Endothelial cell of umbilical vein (primary cell): ENCODE data around the gene GRAMD1B. TPM values are rescaled to one million over a fixed set of nuclear protein-coding genes. Genes with fewer than 3 reads are reported as not detected.

Experiments used
- BruUV-seq: library from RNA; stranded (reverse); fragments of 400-500 nt; replicated peaks from 2 replicates; lab custom pipeline; 2021; lab: Mats Ljungman, UMichigan
- CTCF ChIA-PET: fragments of 300-600, 350-600 bp; sonication (Branson Sonifier 250); formaldehyde crosslinking; loops from one replicate; lab custom pipeline; 2021; ENCODE audit warnings: antibody characterized with exemption, inconsistent platforms; lab: Charles Lee
- POLR2A ChIA-PET: fragments of 300-600, 350-600 bp; sonication (Branson Sonifier 250); formaldehyde crosslinking; loops from one replicate; lab custom pipeline; 2021; ENCODE audit warnings: antibody characterized with exemption, inconsistent platforms; lab: Charles Lee
- DNase-seq: peaks from one replicate; pipeline ENCODE4 v3.0.0-alpha.2; 2011; ENCODE audit warnings: low read depth, low spot score
- FAIRE-seq: peaks from 2 replicates; lab custom pipeline; 2011; peaks lifted over from hg19 to GRCh38; lab: Jason Lieb, UNC
- H2AFZ ChIP-seq: 2 replicates; pipeline ENCODE4 v1.6.0; 2012; ENCODE audit warnings: low read depth, low read length, control low read depth, inconsistent platforms
- H3K27ac ChIP-seq: 2 replicates; pipeline ENCODE4 v1.5.1; 2011; ENCODE audit warnings: low read depth, mild to moderate bottlenecking, control low read depth, low read length, moderate library complexity; ENCODE audit not compliant: insufficient read depth
- H3K27me3 ChIP-seq, 2 experiments: 2 replicates each; pipeline versions ENCODE4 v1.6.0 to v1.6.1; 2011; ENCODE audit warnings: low read length in 2 of 2, mixed read lengths in 1 of 2; ENCODE audit not compliant: control insufficient read depth in 2 of 2, insufficient read depth in 2 of 2
- H3K36me3 ChIP-seq, 2 experiments: 2 replicates in 1 of 2; 3 replicates in 1 of 2; pipeline ENCODE4 v1.5.1; 2011; ENCODE audit warnings: low read length in 2 of 2, mild to moderate bottlenecking in 1 of 2, moderate library complexity in 1 of 2; ENCODE audit not compliant: control insufficient read depth in 2 of 2, insufficient read depth in 2 of 2; ENCODE audit errors: extremely low read depth in 1 of 2
- H3K4me1 ChIP-seq: 3 replicates; pipeline ENCODE4 v1.5.1; 2011; ENCODE audit warnings: mild to moderate bottlenecking, low read length; ENCODE audit not compliant: control insufficient read depth, insufficient read depth; ENCODE audit errors: extremely low read depth
- H3K4me2 ChIP-seq: 2 replicates; pipeline ENCODE4 v1.6.1; 2011; ENCODE audit warnings: low read length, control low read depth, mixed read lengths; ENCODE audit not compliant: insufficient read depth
- H3K4me3 ChIP-seq, 3 experiments: fragments of 200-600 bp in 1 of 3; sonication (generic), shearing (Covaris generic) in 1 of 3; replicated peaks in 1 of 3; 2 replicates each; pipeline ENCODE4 v1.5.1; 2011 to 2016; ENCODE audit warnings: control low read depth in 3 of 3, low read length in 3 of 3, mild to moderate bottlenecking in 2 of 3, inconsistent platforms in 1 of 3, low read depth in 1 of 3, moderate library complexity in 1 of 3; ENCODE audit not compliant: insufficient read depth in 1 of 3
- H3K79me2 ChIP-seq: 2 replicates; pipeline ENCODE4 v1.6.0; 2012; ENCODE audit warnings: low read length, inconsistent platforms; ENCODE audit not compliant: control insufficient read depth, insufficient read depth
- H3K9ac ChIP-seq: replicated peaks from 2 replicates; pipeline ENCODE3; 2011; ENCODE audit warnings: low read length, control low read depth; ENCODE audit not compliant: insufficient read depth; ENCODE audit errors: extremely low read depth
- H3K9me1 ChIP-seq: replicated peaks from 3 replicates; pipeline ENCODE4 v1.6.0; 2011; ENCODE audit warnings: mild to moderate bottlenecking, low read length; ENCODE audit not compliant: control insufficient read depth, insufficient read depth; ENCODE audit errors: extremely low read depth
- H3K9me3 ChIP-seq: replicated peaks from 2 replicates; pipeline ENCODE4 v1.5.1; 2012; ENCODE audit warnings: low read length, inconsistent platforms; ENCODE audit not compliant: control insufficient read depth, insufficient read depth
- H4K20me1 ChIP-seq: replicated peaks from 2 replicates; pipeline ENCODE3; 2011; ENCODE audit warnings: mild to moderate bottlenecking, low read length; ENCODE audit not compliant: control insufficient read depth, insufficient read depth; ENCODE audit errors: extremely low read depth
- GATA2 ChIP-seq: IDR thresholded peaks from 2 replicates; pipeline ENCODE4 v1.7.0; 2011; ENCODE audit warnings: low read depth, mild to moderate bottlenecking, moderate library complexity, mixed read lengths, low read length; ENCODE audit not compliant: insufficient read length, insufficient read depth
- MYC ChIP-seq: IDR thresholded peaks from one replicate; pipeline ENCODE4 v1.6.1; 2011; ENCODE audit warnings: mild to moderate bottlenecking, low read depth, low read length
- POLR2A ChIP-seq: IDR thresholded peaks from 2 replicates; pipeline ENCODE4 v1.6.1; 2012; ENCODE audit warnings: low read depth, mild to moderate bottlenecking, control low read depth, low read length
- POLR2AphosphoS5 ChIP-seq: IDR thresholded peaks from 2 replicates; pipeline ENCODE4 v1.6.1; 2012; ENCODE audit warnings: low read depth, mild to moderate bottlenecking, control low read depth, low read length, moderate library complexity; ENCODE audit not compliant: insufficient read depth
- dilution Hi-C: fragments of 300-500 bp; cut with MboI; formaldehyde crosslinking; loops from one replicate; pipeline ENCODE4 v1.15.0; 2019; ENCODE audit warnings: low sequenced_read_pairs; ENCODE audit not compliant: extremely low pct_ligation_motif_present
- intact Hi-C: fragments of 100-400 bp; cut with micrococcal nuclease; formaldehyde crosslinking; loops from one replicate; pipeline ENCODE4 v1.10.0; 2022
- polyA plus RNA-seq, 4 experiments: library from polyadenylated mRNA; depleted of rRNA in 3 of 4; stranded (reverse) in 3 of 4; unstranded in 1 of 4; fragments of >200 nt; gene quantifications; 2 replicates each; pipeline versions ENCODE4 v1.2.1 to v1.2.3, GENCODE V29; 2011 to 2012; ENCODE audit warnings: missing spikeins in 1 of 4
- total RNA-seq: library from RNA; stranded (reverse); gene quantifications from 2 replicates; pipeline ENCODE4 v1.2.3, GENCODE V29; 2021

The GRAMD1B gene
- total and polyA plus RNA-seq, 2 donors (not counting 3 experiments of a cell fraction or from before 2014, with no cell fraction given): 5.1 to 11.1 TPM

DNA sequence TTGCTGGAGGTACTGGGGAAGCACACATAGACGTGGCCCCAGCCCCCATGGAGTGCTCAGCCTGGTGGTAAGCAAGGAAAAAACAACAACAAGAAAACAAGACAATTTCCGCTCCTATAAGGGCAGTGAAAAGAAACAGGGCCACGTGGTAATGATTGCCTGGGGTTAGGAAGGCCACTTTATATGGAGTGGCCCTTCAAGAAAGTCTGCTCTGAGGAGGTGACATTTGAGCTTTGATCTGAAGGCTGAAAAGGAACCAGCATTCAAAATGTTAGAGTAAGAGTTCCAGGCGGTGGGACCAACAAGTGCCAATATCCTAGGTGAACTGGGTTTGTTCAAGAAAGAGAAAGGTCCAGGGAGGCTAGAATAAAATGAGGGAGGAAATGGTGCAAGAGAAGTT, 136.8 kb downstream of the GRAMD1B start:
- no peak overlapping the region for H3K27ac ChIP-seq
- H3K79me2 ChIP-seq: no peaks in the 10 kb centered on the region
- no peaks in the 10 kb centered on the region for H3K36me3 ChIP-seq
- H3K9ac ChIP-seq: no peak overlapping the region
- H4K20me1 ChIP-seq: no peaks in the 10 kb centered on the region
- CTCF ChIA-PET: interaction anchor here (2.2 kb wide), 2 partner anchors 12 to 14 kb away, joined by 9 to 12 read pairs; no protein-coding TSS in a partner anchor
- DNase-seq (no peak), FAIRE-seq (no peak)
- intact Hi-C loops: no loop called here
- H3K4me1 ChIP-seq: no peaks in the 10 kb centered on the region
- no peak overlapping the region for H2AFZ ChIP-seq
- H3K27me3 ChIP-seq: peaks cover 0 to 2% of the 10 kb centered on the region in 2 experiments
- no TSS peak for BruUV-seq
- H3K9me1 ChIP-seq: no peaks in the 10 kb centered on the region
- H3K4me2 ChIP-seq: no peak overlapping the region
- dilution Hi-C loops: no loop called here
- no peak overlapping the region for H3K4me3 ChIP-seq
- POLR2A ChIA-PET: no interaction called here
- no peaks in the 10 kb centered on the region for H3K9me3 ChIP-seq
- TF ChIP-seq MYC (no peak), POLR2AphosphoS5 (no peak), GATA2 (no peak)

DNA sequence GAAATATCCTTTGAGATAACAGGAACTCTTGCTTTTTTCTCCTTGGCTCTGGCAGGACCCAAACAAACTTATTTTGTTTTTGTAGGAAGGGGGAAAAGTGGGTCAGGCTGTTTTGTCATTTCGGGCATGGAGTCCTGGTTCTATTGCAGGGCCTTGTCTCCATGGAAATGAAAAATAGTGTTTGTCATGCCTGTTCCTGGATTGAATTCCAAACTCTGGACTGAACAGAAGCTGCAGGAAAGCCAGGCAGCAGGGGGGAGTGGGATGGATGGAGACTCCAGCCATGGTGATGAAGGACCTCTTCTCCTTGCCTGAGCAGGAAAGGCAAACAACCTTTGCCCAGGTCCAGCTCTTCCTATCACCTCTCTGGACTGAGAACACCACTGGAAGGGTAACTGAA, 137.4 kb downstream of the GRAMD1B start:
- no peak for TF ChIP-seq POLR2A
- TF ChIP-seq MYC: no peak
- BruUV-seq: no TSS peak
- H3K4me1 ChIP-seq: no peaks in the 10 kb centered on the region
- H3K79me2 ChIP-seq: no peaks in the 10 kb centered on the region
- FAIRE-seq (no peak), DNase-seq (no peak)
- ChIA-PET POLR2A (no interaction called here), CTCF (interaction anchor here (2.2 kb wide), 1 partner anchor 13 kb away, joined by 9 read pairs; no protein-coding TSS in a partner anchor)
- intact Hi-C loops: no loop called here
- H3K27ac ChIP-seq: no peak overlapping the region
- no peaks in the 10 kb centered on the region for H4K20me1 ChIP-seq
- H2AFZ ChIP-seq: no peak overlapping the region
- H3K4me3 ChIP-seq: no peak overlapping the region
- dilution Hi-C loops: no loop called here
- H3K27me3 ChIP-seq: peaks cover 0 to 2% of the 10 kb centered on the region in 2 experiments
- H3K36me3 ChIP-seq: no peaks in the 10 kb centered on the region
- no peaks in the 10 kb centered on the region for H3K9me1 ChIP-seq
- H3K4me2 ChIP-seq: no peak overlapping the region
- H3K9ac ChIP-seq: no peak overlapping the region
- no peaks in the 10 kb centered on the region for H3K9me3 ChIP-seq
